ENCODE results near the gene GLMP. TPM values are rescaled to one million over a fixed set of nuclear protein-coding genes. Genes with fewer than 3 reads are reported as not detected.
"Not testable (repeated sequence)": the region's sequence is repeated elsewhere in the genome, so short reads cannot be mapped to it uniquely, and the experiment has no call there.

GLMP gene
- total RNA-seq, 2 donors from 2014 or later: 31.8 to 46.2 TPM

DNA sequence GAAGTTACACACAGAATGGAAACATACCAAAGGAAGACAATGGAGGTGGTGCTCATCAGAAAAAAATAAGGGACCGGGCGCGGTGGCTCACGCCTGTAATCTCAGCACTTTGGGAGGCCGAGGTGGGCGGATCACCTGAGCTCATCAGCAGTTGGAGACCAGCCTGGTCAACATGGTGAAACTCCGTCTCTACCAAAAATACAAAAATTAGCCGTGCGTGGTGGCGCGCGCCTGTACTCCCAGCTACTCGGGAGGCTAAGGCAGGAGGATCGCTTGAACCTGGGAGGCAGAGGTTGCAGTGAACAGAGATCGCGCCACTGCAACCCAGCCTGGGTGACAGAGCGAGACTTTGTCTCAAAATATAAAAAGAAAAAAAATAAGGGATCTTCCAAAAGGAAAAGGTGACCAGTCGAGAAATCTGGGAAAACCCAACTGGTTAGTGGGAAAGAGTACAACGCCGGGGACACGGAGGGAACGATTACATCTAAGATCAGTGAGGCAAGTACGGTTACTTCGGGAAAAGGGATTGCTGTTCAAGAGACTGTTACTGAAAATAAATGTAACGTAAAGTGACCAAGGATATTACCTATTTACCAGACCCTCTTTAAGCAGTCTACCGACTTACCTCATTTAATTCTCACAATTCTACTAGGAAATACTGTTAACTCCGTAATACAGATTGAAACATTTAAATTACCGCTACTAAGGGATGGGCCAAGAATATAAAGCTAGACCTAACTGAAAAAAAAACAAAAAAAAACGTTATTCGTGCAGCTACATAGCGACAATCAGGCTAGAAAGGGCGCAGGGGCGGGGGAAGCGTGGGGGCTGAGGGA is 41.8 kb upstream of the GLMP start:
- no peaks in the 10 kb centered on the region for H3K27me3 ChIP-seq
- peak; percentile 21 for DNase-seq
- H3K27ac ChIP-seq: peak overlapping the region; percentile 72
- H3K4me1 ChIP-seq: peaks cover 8% of the 10 kb centered on the region
- peaks cover 6% of the 10 kb centered on the region for H3K36me3 ChIP-seq
- intact Hi-C loops (cut with DNase I): no loop called here
- H3K9ac ChIP-seq (ENCODE audit: low read depth in 2 of 2, low read length in 2 of 2): peak overlapping the region; percentile 61 to 80
- TF ChIP-seq, protein P1, sequence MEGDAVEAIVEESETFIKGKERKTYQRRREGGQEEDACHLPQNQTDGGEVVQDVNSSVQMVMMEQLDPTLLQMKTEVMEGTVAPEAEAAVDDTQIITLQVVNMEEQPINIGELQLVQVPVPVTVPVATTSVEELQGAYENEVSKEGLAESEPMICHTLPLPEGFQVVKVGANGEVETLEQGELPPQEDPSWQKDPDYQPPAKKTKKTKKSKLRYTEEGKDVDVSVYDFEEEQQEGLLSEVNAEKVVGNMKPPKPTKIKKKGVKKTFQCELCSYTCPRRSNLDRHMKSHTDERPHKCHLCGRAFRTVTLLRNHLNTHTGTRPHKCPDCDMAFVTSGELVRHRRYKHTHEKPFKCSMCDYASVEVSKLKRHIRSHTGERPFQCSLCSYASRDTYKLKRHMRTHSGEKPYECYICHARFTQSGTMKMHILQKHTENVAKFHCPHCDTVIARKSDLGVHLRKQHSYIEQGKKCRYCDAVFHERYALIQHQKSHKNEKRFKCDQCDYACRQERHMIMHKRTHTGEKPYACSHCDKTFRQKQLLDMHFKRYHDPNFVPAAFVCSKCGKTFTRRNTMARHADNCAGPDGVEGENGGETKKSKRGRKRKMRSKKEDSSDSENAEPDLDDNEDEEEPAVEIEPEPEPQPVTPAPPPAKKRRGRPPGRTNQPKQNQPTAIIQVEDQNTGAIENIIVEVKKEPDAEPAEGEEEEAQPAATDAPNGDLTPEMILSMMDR (IDR thresholded peaks at IDR 0.05): no peak
- H3K9me3 ChIP-seq: no peaks in the 10 kb centered on the region
- H3K4me3 ChIP-seq: peak overlapping the region; percentile 74

DNA sequence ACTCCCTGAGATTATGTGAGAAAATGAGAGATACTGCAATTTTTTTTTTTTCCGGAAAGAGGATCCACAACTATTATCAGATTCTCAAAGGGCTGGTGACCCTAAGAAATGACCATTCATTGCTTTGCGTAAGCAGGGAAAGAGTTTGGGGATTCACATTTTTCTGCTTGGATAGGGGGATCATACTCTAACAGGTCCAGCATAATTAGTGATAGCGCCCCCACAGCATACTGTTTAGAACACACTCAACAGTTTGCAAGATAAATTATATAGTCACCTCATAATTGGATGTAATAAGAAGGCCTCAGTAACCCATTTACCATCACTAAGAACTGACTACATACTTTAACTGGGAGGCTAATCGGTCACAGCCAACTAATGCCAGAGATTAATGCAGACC is 40.8 kb upstream of the GLMP start:
- no peak overlapping the region for H3K9ac ChIP-seq (ENCODE audit: low read depth in 2 of 2, low read length in 2 of 2)
- TF ChIP-seq, protein P1 (IDR thresholded peaks at IDR 0.05): no peak
- H3K27ac ChIP-seq: no peak overlapping the region
- no peaks in the 10 kb centered on the region for H3K27me3 ChIP-seq
- peaks cover 8% of the 10 kb centered on the region for H3K4me1 ChIP-seq
- H3K36me3 ChIP-seq: peaks cover 12% of the 10 kb centered on the region
- no peak overlapping the region for H3K4me3 ChIP-seq
- no peak for DNase-seq
- no peaks in the 10 kb centered on the region for H3K9me3 ChIP-seq
- intact Hi-C loops (cut with DNase I): no loop called here

DNA sequence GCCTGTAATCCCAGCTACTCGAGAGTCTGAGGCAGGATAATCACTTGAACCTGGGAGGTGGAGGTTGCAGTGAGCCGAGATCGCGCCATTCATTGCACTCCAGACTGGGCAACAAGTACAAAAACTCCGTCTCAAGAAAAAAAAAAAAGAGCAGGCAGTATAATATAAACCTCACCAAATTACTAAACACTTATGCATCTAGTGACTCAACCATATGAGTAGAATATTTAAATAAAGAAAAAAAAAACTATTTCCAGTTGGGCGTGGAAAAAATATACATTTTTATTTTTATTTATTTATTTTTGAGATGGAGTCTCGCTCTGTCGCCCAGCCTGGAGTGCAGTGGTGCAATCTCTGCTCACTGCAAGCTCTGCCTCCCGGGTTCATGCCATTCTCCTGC is 27.7 kb upstream of the GLMP start:
- DNase-seq; H3K27ac ChIP-seq; H3K9ac ChIP-seq (ENCODE audit: low read depth in 2 of 2, low read length in 2 of 2); H3K4me1 ChIP-seq; H3K9me3 ChIP-seq; H3K4me3 ChIP-seq; intact Hi-C loops (cut with DNase I); H3K27me3 ChIP-seq: not testable (repeated sequence)
- peaks cover 19% of the 10 kb centered on the region for H3K36me3 ChIP-seq

DNA sequence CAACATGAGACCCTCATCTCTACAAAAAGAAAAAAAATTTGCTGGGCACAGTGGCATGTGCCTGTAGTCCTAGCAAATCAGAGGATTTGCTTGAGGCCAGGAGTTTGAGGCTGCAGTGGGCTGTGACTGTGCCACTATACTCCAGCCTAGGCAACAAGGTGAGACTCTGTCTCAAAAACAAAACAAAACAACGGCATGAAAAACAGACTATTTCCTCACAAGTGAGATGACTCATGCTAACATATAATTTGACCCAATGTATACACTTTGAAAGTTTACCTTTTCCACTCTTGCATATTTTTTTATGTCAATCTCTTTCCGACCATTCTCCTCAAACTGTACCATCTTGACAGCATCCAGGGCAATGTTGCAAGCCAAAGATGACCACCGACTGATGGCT is 25.1 kb upstream of the GLMP start:
- no peak for DNase-seq
- Histone ChIP-seq H3K9ac (ENCODE audit: low read depth in 2 of 2, low read length in 2 of 2) (no peak overlapping the region), H3K27ac (no peak overlapping the region), H3K27me3 (no peaks in the 10 kb centered on the region), H3K4me3 (no peak overlapping the region), H3K4me1 (no peaks in the 10 kb centered on the region), H3K9me3 (no peaks in the 10 kb centered on the region), H3K36me3 (peaks cover 23% of the 10 kb centered on the region)
- TF ChIP-seq, protein P1 (IDR thresholded peaks at IDR 0.05): no peak
- intact Hi-C loops (cut with DNase I): no loop called here

DNA sequence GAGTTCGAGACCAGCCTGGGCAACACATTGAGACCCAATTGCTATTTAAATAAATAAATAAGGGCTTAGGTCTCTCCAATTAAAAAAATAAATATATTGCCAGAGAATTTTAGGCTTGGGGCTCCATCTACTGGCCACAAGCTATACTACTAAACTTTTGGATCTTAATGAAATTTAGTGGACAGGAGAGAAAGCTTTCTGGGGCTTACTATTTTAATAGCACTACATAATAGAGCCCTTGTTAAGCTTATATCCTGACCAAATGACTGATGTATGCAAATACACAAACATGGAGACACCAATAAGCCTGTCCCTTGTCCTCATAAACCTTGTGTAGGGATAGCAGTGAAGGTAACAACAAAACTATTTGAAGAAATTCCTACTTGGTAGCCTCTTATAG is 24.2 kb upstream of the GLMP start:
- H3K36me3 ChIP-seq: peaks cover 23% of the 10 kb centered on the region
- no peak for DNase-seq

DNA sequence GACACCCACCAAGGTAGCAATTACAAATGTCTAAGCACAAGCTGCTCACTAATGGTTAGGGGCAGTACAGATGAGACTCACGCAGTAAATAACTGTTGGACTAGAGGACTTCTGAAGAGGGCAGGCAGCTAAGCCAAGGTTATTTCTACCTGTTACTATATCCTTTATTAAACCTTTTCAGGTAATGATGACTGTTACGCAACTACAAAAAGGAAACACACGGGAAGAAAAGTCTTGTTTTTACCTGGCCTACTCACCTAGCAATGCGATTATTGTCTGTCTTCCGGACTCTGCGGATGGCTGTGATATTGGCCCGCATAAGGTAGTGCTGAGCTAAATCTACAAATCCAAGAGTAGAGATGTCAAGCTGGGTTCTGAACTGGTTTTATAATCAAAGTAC is 21.4 kb upstream of the GLMP start:
- peaks cover 23% of the 10 kb centered on the region for H3K36me3 ChIP-seq
- intact Hi-C loops (cut with DNase I): no loop called here

More for the DNA sequence above, 24.2 kb upstream of the GLMP start:
- Histone ChIP-seq H3K4me1 (no peaks in the 10 kb centered on the region), H3K9me3 (no peaks in the 10 kb centered on the region), H3K9ac (ENCODE audit: low read depth in 2 of 2, low read length in 2 of 2) (no peak overlapping the region), H3K27me3 (no peaks in the 10 kb centered on the region), H3K27ac (no peak overlapping the region), H3K4me3 (no peak overlapping the region)
- intact Hi-C loops (cut with DNase I): no loop called here
- TF ChIP-seq, protein P1 (IDR thresholded peaks at IDR 0.05): peak; percentile 39

More for the DNA sequence above, 21.4 kb upstream of the GLMP start:
- Histone ChIP-seq H3K4me3 (no peak overlapping the region), H3K4me1 (no peaks in the 10 kb centered on the region), H3K27ac (no peak overlapping the region), H3K9ac (ENCODE audit: low read depth in 2 of 2, low read length in 2 of 2) (no peak overlapping the region), H3K27me3 (no peaks in the 10 kb centered on the region), H3K9me3 (no peaks in the 10 kb centered on the region)
- DNase-seq: no peak
- TF ChIP-seq, protein P1 (IDR thresholded peaks at IDR 0.05): no peak
